Retinal pigment epithelial cell (primary cell): Measurements from ENCODE around the gene PUM2.
A peak's percentile ranks its signal among the peaks of the same experiment; 100 is the strongest.

Experiments used
- DNase-seq: peaks from one replicate; pipeline ENCODE4 v3.0.0-alpha.2; 2010; ENCODE audit warnings: low read depth
- H3K4me3 ChIP-seq: 2 replicates; pipeline ENCODE4 v1.5.1; 2011; ENCODE audit warnings: mild to moderate bottlenecking, low read length, control low read depth, moderate library complexity
- TF ChIP-seq, protein P1 (sequence below): conservative IDR thresholded peaks from 2 replicates; pipeline ENCODE4 v1.5.1; 2011; ENCODE audit warnings: low read depth, low read length, control low read depth, inconsistent platforms

The PUM2 gene, protein sequence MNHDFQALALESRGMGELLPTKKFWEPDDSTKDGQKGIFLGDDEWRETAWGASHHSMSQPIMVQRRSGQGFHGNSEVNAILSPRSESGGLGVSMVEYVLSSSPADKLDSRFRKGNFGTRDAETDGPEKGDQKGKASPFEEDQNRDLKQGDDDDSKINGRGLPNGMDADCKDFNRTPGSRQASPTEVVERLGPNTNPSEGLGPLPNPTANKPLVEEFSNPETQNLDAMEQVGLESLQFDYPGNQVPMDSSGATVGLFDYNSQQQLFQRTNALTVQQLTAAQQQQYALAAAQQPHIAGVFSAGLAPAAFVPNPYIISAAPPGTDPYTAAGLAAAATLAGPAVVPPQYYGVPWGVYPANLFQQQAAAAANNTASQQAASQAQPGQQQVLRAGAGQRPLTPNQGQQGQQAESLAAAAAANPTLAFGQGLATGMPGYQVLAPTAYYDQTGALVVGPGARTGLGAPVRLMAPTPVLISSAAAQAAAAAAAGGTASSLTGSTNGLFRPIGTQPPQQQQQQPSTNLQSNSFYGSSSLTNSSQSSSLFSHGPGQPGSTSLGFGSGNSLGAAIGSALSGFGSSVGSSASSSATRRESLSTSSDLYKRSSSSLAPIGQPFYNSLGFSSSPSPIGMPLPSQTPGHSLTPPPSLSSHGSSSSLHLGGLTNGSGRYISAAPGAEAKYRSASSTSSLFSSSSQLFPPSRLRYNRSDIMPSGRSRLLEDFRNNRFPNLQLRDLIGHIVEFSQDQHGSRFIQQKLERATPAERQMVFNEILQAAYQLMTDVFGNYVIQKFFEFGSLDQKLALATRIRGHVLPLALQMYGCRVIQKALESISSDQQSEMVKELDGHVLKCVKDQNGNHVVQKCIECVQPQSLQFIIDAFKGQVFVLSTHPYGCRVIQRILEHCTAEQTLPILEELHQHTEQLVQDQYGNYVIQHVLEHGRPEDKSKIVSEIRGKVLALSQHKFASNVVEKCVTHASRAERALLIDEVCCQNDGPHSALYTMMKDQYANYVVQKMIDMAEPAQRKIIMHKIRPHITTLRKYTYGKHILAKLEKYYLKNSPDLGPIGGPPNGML

DNA sequence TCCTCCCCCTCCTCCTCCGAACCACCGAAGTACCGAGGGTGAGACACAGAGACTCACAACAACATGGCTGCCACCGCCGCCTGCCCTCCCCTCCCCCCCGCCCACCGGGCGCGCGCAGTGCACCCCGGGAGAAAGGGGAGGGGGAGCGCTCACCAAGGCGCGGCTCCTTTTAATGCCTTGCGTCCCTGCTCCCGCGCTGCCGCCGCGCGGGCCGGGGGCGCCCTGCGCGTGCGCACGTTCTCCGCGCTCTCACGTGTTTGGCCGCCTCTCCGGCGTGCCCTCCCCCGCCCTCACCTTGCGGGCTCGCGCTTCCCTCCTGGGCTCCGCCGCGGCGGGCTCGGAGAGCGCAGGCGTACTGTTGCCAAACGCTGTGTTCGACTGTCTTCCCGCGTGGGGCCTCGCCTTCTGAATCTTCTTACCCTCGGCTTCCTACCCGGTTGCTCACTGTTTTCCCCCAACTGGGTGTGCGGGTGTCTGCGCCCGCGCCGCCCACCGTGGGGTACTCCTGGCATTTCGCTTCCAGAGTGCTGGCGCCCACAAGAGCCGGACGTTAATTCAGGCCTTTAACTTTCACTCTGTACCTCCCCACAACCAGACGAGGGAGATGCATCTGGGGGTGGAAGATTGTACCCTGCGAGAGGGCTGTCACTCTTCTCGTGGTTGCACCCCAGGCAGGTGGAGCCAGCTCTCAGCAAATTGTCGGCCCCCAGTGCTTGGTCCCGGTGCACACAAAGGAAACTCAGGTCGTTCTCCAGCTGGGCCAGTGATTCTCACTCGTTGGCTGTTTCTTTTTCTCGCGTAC lies at the start of gene PUM2:
Gene PUM2, minus strand, starts transcription at position 92 of the 802 bp plus-strand sequence. CDS start 23,484 bp downstream, outside the sequence.
- TF ChIP-seq, protein P1, sequence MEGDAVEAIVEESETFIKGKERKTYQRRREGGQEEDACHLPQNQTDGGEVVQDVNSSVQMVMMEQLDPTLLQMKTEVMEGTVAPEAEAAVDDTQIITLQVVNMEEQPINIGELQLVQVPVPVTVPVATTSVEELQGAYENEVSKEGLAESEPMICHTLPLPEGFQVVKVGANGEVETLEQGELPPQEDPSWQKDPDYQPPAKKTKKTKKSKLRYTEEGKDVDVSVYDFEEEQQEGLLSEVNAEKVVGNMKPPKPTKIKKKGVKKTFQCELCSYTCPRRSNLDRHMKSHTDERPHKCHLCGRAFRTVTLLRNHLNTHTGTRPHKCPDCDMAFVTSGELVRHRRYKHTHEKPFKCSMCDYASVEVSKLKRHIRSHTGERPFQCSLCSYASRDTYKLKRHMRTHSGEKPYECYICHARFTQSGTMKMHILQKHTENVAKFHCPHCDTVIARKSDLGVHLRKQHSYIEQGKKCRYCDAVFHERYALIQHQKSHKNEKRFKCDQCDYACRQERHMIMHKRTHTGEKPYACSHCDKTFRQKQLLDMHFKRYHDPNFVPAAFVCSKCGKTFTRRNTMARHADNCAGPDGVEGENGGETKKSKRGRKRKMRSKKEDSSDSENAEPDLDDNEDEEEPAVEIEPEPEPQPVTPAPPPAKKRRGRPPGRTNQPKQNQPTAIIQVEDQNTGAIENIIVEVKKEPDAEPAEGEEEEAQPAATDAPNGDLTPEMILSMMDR: no peak
- peak within 1 kb of the TSS; percentile 97 for H3K4me3 ChIP-seq
- peak; percentile 86 for DNase-seq

- H3K4me3 ChIP-seq: no peak overlapping the region
- peak; percentile 43 for DNase-seq
- TF ChIP-seq, protein P1: no peak
These were observed 49.7 kb upstream of the PUM2 start for GRCh38 chr2:20400306-20400705.

DNA sequence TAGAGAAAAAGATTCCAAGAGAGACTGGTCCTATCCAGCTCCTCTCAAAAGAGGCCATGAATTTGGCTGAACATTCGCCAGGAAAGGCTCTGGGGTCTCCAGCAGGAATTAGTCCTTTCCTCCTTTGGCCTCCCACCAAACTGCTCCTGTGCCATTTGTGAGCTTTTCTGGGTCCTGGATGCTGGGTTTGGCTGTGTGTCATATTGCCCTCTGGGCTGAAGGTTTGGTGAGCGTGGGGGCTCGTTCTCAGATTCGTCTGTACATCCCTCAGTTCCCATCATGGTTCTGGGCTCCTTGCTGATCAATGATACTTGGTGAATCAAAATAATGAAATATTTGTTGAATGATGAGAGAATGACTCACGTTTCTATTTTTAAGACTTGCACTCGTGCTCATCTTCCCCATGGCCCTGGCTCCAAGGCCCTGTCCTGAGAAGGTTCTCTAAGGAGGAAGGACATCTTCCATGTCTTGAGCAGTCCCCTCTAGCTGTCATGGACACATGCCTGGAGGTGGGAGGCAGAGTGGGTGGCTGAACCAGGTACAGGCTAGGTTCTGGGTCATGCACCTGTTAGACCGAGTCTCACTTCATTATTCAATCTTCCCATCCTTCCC lies 48.4 kb upstream of the PUM2 start:
- TF ChIP-seq, protein P1: no peak
- no peak overlapping the region for H3K4me3 ChIP-seq
- no peak for DNase-seq

GRCh38 chr2:20397811-20398447 lies 47.3 kb upstream of the PUM2 start:
- no peak overlapping the region for H3K4me3 ChIP-seq
- TF ChIP-seq, protein P1: no peak
- DNase-seq: no peak

DNA sequence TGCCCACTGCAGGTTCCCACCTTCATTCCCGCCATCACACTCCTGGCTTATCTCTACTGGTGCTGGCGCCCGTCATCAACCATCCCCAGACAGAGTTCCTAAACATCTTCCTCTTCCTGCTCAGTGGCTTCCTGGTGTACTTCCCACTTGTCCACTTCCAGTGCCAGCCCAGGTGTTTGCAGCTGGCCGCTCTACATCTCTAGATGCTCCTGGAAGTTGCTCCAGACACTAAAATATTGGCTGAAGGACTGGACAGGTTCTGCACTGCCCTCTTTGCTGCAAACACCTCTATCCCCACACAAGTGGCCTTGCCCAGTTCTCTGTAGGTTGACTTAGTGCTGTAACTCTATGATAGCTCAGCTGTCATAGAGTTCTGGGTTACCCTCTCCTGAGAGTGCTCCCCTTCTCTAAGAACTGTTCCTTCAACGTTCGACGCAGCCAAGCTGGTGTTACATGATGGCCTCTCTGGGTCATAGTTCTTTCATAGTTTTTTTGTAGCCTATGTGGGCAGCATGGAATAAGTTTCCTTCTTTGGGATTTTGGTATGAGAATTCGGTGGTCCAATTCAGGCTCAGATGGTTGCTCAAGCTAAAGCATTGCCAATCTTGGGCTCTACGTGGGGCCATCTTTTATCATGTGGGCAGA lies 45.8 kb upstream of the PUM2 start:
- no peak for DNase-seq
- TF ChIP-seq, protein P1: no peak
- H3K4me3 ChIP-seq: no peak overlapping the region
